NT2/D1 (cell line): ENCODE measurements around the gene TLR5.

Experiments used
- DNase-seq: peaks from one replicate; pipeline ENCODE4 v3.0.0-alpha.2; 2011; ENCODE audit warnings: low read depth, low spot score
- H3K27me3 ChIP-seq: 2 replicates; pipeline ENCODE4 v1.6.0; 2011; ENCODE audit warnings: mild to moderate bottlenecking; ENCODE audit not compliant: insufficient read length, insufficient read depth
- H3K36me3 ChIP-seq: 2 replicates; pipeline ENCODE4 v1.6.1; 2011; ENCODE audit warnings: mild to moderate bottlenecking, low read length, mixed read lengths; ENCODE audit not compliant: insufficient read depth, insufficient read length
- H3K4me1 ChIP-seq: 2 replicates; pipeline ENCODE4 v1.5.1; 2011; ENCODE audit not compliant: insufficient read depth, insufficient read length
- H3K4me3 ChIP-seq: 2 replicates; pipeline ENCODE4 v1.5.1; 2011; ENCODE audit warnings: low read depth; ENCODE audit not compliant: insufficient read length
- H3K9ac ChIP-seq: 2 replicates; pipeline ENCODE4 v1.6.0; 2011; ENCODE audit warnings: low read depth; ENCODE audit not compliant: insufficient read length
- H3K9me3 ChIP-seq: 2 replicates; pipeline ENCODE4 v1.5.1; 2011; ENCODE audit warnings: mild to moderate bottlenecking, low read length; ENCODE audit not compliant: insufficient read depth
- SUZ12 ChIP-seq: IDR thresholded peaks from 2 replicates; pipeline ENCODE4 v1.6.1; 2011; ENCODE audit not compliant: insufficient read length, insufficient read depth; ENCODE audit errors: extremely low read depth
- YY1 ChIP-seq: IDR thresholded peaks from 2 replicates; pipeline ENCODE4 v1.6.1; 2011; ENCODE audit not compliant: insufficient read length, insufficient read depth
- ZNF274 ChIP-seq: IDR thresholded peaks from 2 replicates; pipeline ENCODE4 v1.6.1; 2011; ENCODE audit warnings: mild to moderate bottlenecking, low read depth, low read length

Gene TLR5

GRCh38 chr1:223129229-223129901, 13.7 kb downstream of the TLR5 start:
- TF ChIP-seq SUZ12: no peak
- no peak for TF ChIP-seq ZNF274
- no peak for TF ChIP-seq YY1
- Histone ChIP-seq H3K9me3 (no peaks in the 10 kb centered on the region), H3K9ac (peak overlapping the region; percentile 72), H3K27me3 (peaks cover 51% of the 10 kb centered on the region), H3K36me3 (no peaks in the 10 kb centered on the region), H3K4me1 (no peaks in the 10 kb centered on the region), H3K4me3 (peak overlapping the region; percentile 36)
- peak; percentile 61 for DNase-seq

DNA sequence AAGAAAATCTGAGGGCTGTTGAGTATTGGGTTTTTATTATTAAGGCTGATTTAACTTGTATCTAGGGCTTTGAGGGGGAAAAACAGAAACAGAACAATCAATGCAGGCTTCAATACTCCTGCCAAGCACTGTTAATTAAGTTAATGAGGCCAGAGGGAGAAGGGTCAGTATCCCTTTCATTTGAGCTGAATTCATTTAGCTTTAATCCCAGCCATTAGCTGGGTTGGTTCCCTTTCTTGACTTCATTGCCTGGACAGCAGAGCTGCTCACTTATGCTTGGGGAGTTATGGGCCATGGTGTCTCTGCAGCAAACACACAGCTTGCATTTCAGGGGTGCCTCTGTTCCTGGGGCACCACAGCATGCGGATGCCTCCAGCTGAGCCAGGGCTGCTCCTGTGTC, 16.3 kb downstream of the TLR5 start:
- no peaks in the 10 kb centered on the region for H3K4me1 ChIP-seq
- no peak for DNase-seq
- no peak overlapping the region for H3K9ac ChIP-seq
- no peak for TF ChIP-seq ZNF274
- no peak for TF ChIP-seq YY1
- TF ChIP-seq SUZ12: no peak
- no peak overlapping the region for H3K4me3 ChIP-seq
- peaks cover 48% of the 10 kb centered on the region for H3K27me3 ChIP-seq
- H3K9me3 ChIP-seq: no peaks in the 10 kb centered on the region
- no peaks in the 10 kb centered on the region for H3K36me3 ChIP-seq

- TF ChIP-seq ZNF274 (no peak), SUZ12 (no peak), YY1 (no peak)
- H3K4me1 ChIP-seq: no peaks in the 10 kb centered on the region
- no peak overlapping the region for H3K4me3 ChIP-seq
- no peak for DNase-seq
- H3K9ac ChIP-seq: no peak overlapping the region
- H3K9me3 ChIP-seq: no peaks in the 10 kb centered on the region
- H3K27me3 ChIP-seq: peaks cover 41% of the 10 kb centered on the region
- no peaks in the 10 kb centered on the region for H3K36me3 ChIP-seq
Observed at GRCh38 chr1:223125766-223126165, 17.3 kb downstream of the TLR5 start.

GRCh38 chr1:223123011-223123610, 19.9 kb downstream of the TLR5 start:
- Histone ChIP-seq H3K9ac (no peak overlapping the region), H3K9me3 (no peaks in the 10 kb centered on the region), H3K4me3 (no peak overlapping the region), H3K4me1 (no peaks in the 10 kb centered on the region), H3K36me3 (no peaks in the 10 kb centered on the region), H3K27me3 (peaks cover 21% of the 10 kb centered on the region)
- TF ChIP-seq SUZ12 (no peak), ZNF274 (no peak), YY1 (no peak)
- DNase-seq: no peak

GRCh38 chr1:223118418-223118817, 24.6 kb downstream of the TLR5 start:
- Histone ChIP-seq H3K4me1 (no peaks in the 10 kb centered on the region), H3K27me3 (peaks cover 17% of the 10 kb centered on the region), H3K9me3 (peaks cover 21% of the 10 kb centered on the region; the same call in 1 of the 2 replicates), H3K36me3 (no peaks in the 10 kb centered on the region), H3K4me3 (no peak overlapping the region), H3K9ac (no peak overlapping the region)
- DNase-seq: no peak
- TF ChIP-seq ZNF274 (no peak), YY1 (no peak)

- peaks cover 3% of the 10 kb centered on the region for H3K27me3 ChIP-seq
- TF ChIP-seq YY1 (no peak), ZNF274 (no peak), SUZ12 (no peak)
Observed at GRCh38 chr1:223116950-223117349, 26.1 kb downstream of the TLR5 start.

DNA sequence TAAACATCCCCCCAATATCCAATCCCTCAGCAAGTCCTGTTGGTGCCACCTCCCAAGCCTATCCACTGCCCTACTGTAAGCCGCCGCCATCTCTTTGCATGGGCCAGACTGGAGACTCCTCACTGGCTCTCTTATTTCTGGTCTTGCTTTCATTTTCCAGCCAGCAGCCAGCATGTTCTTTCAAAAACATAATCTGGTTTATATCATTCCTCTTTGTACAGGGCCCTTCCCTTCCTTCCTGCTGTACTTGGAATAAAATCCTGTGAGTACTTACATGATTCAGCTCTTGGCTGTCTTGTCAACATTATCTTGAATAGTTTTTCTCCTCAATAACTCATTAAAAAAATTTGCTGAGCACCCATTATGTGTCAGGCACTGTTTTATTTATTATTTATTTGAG, 28.2 kb downstream of the TLR5 start:
- Histone ChIP-seq H3K9me3 (peaks cover 21% of the 10 kb centered on the region; the same call in 1 of the 2 replicates), H3K36me3 (no peaks in the 10 kb centered on the region), H3K9ac (no peak overlapping the region), H3K4me3 (no peak overlapping the region), H3K27me3 (no peaks in the 10 kb centered on the region), H3K4me1 (no peaks in the 10 kb centered on the region)
- no peak for DNase-seq
- no peak for TF ChIP-seq SUZ12
- TF ChIP-seq YY1: no peak

More at GRCh38 chr1:223116950-223117349, 26.1 kb downstream of the TLR5 start:
- no peak for DNase-seq
- no peaks in the 10 kb centered on the region for H3K36me3 ChIP-seq
- H3K4me1 ChIP-seq: no peaks in the 10 kb centered on the region
- no peak overlapping the region for H3K4me3 ChIP-seq
- H3K9ac ChIP-seq: no peak overlapping the region
- peaks cover 21% of the 10 kb centered on the region; the same call in 1 of the 2 replicates for H3K9me3 ChIP-seq
